ENCODE results near the gene GHR.

Gene GHR

DNA sequence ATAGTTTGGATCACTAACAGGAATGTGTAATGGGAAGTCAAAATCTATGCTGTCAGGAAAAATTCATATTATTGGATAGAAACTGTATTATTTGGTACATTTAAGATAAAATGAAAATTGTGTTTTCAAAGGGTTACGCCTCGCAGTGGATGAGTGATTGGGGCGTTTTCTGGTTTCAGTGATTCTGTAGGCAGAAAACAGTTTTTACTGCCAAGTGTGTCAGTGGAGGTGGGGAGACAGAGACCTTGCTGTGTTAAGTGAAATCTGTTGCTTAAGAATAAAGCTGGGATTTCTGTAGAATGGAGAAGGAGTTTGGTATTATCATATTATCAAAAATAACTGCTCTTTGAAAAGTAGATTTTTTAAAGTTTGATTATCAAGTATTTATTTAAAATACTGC is 69.7 kb downstream of the GHR start:
- DNase-seq (ENCODE audit: low read depth in 1 of 2, low spot score in 1 of 2): no peak
- H3K27ac ChIP-seq (replicated peaks): no peak overlapping the region
- H3K27me3 ChIP-seq (ENCODE audit: insufficient read depth, poor library complexity, severe bottlenecking): no peaks in the 10 kb centered on the region
- TF ChIP-seq, protein P1, sequence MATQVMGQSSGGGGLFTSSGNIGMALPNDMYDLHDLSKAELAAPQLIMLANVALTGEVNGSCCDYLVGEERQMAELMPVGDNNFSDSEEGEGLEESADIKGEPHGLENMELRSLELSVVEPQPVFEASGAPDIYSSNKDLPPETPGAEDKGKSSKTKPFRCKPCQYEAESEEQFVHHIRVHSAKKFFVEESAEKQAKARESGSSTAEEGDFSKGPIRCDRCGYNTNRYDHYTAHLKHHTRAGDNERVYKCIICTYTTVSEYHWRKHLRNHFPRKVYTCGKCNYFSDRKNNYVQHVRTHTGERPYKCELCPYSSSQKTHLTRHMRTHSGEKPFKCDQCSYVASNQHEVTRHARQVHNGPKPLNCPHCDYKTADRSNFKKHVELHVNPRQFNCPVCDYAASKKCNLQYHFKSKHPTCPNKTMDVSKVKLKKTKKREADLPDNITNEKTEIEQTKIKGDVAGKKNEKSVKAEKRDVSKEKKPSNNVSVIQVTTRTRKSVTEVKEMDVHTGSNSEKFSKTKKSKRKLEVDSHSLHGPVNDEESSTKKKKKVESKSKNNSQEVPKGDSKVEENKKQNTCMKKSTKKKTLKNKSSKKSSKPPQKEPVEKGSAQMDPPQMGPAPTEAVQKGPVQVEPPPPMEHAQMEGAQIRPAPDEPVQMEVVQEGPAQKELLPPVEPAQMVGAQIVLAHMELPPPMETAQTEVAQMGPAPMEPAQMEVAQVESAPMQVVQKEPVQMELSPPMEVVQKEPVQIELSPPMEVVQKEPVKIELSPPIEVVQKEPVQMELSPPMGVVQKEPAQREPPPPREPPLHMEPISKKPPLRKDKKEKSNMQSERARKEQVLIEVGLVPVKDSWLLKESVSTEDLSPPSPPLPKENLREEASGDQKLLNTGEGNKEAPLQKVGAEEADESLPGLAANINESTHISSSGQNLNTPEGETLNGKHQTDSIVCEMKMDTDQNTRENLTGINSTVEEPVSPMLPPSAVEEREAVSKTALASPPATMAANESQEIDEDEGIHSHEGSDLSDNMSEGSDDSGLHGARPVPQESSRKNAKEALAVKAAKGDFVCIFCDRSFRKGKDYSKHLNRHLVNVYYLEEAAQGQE (IDR thresholded peaks at IDR 0.05; ENCODE audit: insufficient replicate concordance, low read depth): no peak
- no peak for TF ChIP-seq SPI1 (IDR thresholded peaks at IDR 0.05; ENCODE audit: borderline replicate concordance, low read depth)
- TF ChIP-seq POLR2AphosphoS5 (IDR thresholded peaks at IDR 0.05; ENCODE audit: low read depth): no peak
- TF ChIP-seq GABPA (IDR thresholded peaks at IDR 0.05; ENCODE audit: low read depth): no peak
- TF ChIP-seq, protein P2, sequence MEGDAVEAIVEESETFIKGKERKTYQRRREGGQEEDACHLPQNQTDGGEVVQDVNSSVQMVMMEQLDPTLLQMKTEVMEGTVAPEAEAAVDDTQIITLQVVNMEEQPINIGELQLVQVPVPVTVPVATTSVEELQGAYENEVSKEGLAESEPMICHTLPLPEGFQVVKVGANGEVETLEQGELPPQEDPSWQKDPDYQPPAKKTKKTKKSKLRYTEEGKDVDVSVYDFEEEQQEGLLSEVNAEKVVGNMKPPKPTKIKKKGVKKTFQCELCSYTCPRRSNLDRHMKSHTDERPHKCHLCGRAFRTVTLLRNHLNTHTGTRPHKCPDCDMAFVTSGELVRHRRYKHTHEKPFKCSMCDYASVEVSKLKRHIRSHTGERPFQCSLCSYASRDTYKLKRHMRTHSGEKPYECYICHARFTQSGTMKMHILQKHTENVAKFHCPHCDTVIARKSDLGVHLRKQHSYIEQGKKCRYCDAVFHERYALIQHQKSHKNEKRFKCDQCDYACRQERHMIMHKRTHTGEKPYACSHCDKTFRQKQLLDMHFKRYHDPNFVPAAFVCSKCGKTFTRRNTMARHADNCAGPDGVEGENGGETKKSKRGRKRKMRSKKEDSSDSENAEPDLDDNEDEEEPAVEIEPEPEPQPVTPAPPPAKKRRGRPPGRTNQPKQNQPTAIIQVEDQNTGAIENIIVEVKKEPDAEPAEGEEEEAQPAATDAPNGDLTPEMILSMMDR (IDR thresholded peaks at IDR 0.05; ENCODE audit: insufficient read depth, low read length): no peak
- no peak overlapping the region for H3K4me3 ChIP-seq (replicated peaks; ENCODE audit: insufficient read depth, low read length)

DNA sequence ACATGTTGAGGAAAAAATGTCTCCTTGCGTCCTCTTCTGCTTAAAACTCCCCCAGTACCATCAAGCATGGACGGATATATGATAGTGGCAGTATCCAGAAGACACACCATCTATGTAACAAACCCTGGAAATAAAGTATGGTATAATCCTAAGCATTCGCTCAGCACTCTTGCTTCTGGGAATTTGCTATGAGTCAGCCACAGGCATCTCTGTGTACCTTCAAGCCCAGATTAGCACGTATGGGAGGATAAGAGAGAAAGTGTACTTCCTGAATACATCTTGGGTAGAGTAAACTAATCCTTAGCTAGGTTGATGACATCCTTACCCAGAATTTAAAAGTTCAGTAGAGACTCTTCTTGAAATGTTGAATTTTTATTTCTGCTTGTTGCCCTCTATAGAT is 71.2 kb downstream of the GHR start:
- Histone ChIP-seq H3K27me3 (ENCODE audit: insufficient read depth, poor library complexity, severe bottlenecking) (no peaks in the 10 kb centered on the region), H3K27ac (replicated peaks) (no peak overlapping the region), H3K4me3 (replicated peaks; ENCODE audit: insufficient read depth, low read length) (no peak overlapping the region)
- no peak for TF ChIP-seq SPI1 (IDR thresholded peaks at IDR 0.05; ENCODE audit: borderline replicate concordance, low read depth)
- TF ChIP-seq POLR2AphosphoS5 (IDR thresholded peaks at IDR 0.05; ENCODE audit: low read depth): no peak
- TF ChIP-seq GABPA (IDR thresholded peaks at IDR 0.05; ENCODE audit: low read depth): no peak
- TF ChIP-seq, protein P2 (IDR thresholded peaks at IDR 0.05; ENCODE audit: insufficient read depth, low read length): no peak
- TF ChIP-seq, protein P1 (IDR thresholded peaks at IDR 0.05; ENCODE audit: insufficient replicate concordance, low read depth): no peak
- DNase-seq (ENCODE audit: low read depth in 1 of 2, low spot score in 1 of 2): no peak

DNA sequence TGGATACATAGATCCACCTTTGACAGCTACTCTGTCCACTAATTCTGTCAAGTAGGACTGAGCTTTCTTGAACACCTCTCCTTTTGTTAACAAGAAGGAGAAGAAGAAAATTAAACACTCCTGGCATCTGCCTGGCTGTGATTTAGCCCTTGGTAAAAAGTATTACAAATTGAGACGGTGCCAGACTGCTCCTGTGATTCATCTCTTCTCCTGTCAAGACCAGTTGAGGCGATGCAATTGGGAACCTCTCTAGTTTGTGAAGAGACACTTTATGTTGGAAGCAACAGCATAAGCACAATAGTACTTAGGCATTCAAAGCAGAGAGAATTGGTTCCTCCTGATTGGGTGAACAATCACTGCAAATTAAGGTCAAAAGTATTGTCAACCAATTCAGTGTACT is 72.7 kb downstream of the GHR start:
- no peak overlapping the region for H3K27ac ChIP-seq (replicated peaks)
- H3K27me3 ChIP-seq (ENCODE audit: insufficient read depth, poor library complexity, severe bottlenecking): no peaks in the 10 kb centered on the region
- TF ChIP-seq, protein P1 (IDR thresholded peaks at IDR 0.05; ENCODE audit: insufficient replicate concordance, low read depth): no peak
- TF ChIP-seq GABPA (IDR thresholded peaks at IDR 0.05; ENCODE audit: low read depth) (no peak), POLR2AphosphoS5 (IDR thresholded peaks at IDR 0.05; ENCODE audit: low read depth) (no peak), SPI1 (IDR thresholded peaks at IDR 0.05; ENCODE audit: borderline replicate concordance, low read depth) (no peak)
- TF ChIP-seq, protein P2 (IDR thresholded peaks at IDR 0.05; ENCODE audit: insufficient read depth, low read length): no peak
- no peak overlapping the region for H3K4me3 ChIP-seq (replicated peaks; ENCODE audit: insufficient read depth, low read length)
- DNase-seq (ENCODE audit: low read depth in 1 of 2, low spot score in 1 of 2): no peak

Data from HL-60 (cell line).